Measurements from ENCODE around the gene TMEM151B. TPM values are rescaled to one million over a fixed set of nuclear protein-coding genes. Genes with fewer than 3 reads are reported as not detected.

The TMEM151B gene
- total and polyA plus RNA-seq, 2 of the 13 experiments (the other 11 are each of a cell fraction or from before 2014, with no cell fraction given), result not detected

DNA sequence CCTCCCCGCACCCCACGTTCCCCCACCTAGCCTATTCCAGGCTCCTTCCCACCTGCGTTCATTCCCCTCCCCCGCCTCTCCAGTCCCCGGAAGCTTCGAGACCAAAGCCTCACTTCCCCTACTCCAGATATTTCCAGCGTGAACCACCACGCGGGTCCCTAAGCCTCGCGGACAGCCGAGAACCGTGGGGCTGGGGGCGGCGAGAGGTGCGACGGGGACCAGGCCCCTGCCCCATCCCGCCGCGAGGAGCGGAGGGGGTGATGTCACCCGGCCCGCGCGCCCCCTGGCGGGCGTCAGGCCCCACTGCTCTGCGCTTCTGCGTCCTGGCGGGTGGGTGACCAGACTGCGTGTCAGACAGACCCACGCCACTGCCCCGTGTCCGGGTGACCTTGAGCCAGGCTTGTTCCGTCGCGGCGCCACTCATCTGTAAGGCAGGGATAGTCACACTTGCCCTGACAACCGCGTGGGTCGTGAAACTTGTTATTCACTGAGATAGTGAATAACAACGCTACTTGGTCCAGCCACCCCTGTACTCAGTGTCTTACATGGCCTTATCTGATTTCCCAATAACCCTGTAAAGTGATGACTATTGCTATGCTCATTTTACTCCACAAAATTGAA lies 32.3 kb upstream of the TMEM151B start (continued):
- TF ChIP-seq ZBTB40 (IDR thresholded peaks at IDR 0.05) (no peak), ZBTB40 (CRISPR knock-in tag; IDR thresholded peaks at IDR 0.05) (peak; percentile 53; the same call in 1 of the 2 replicates), PCBP1 (IDR thresholded peaks at IDR 0.05; ENCODE audit: borderline replicate concordance, low read depth, low read length) (0 out of 2 replicates have a peak, but pooled peaks have one; percentile 55), MXD4 (CRISPR knock-in tag; IDR thresholded peaks at IDR 0.05) (peak; percentile 67), DMAP1 (CRISPR knock-in tag; IDR thresholded peaks at IDR 0.05) (peak; percentile 96), POLR2AphosphoS5 (IDR thresholded peaks at IDR 0.05; ENCODE audit: low read depth, low read length) (0 out of 2 replicates have a peak, but pooled peaks have one; percentile 3), SKIL (CRISPR knock-in tag; IDR thresholded peaks at IDR 0.05; ENCODE audit: borderline replicate concordance) (peak; percentile 53), ZNF33A (CRISPR knock-in tag; IDR thresholded peaks at IDR 0.05; ENCODE audit: borderline replicate concordance) (no peak), ZNF414 (CRISPR knock-in tag; IDR thresholded peaks at IDR 0.05) (0 out of 2 replicates have a peak, but pooled peaks have one; percentile 30), ZNF816 (CRISPR knock-in tag; IDR thresholded peaks at IDR 0.05; ENCODE audit: borderline replicate concordance) (no peak), CBX2 (IDR thresholded peaks at IDR 0.05; ENCODE audit: low read depth, low read length) (no peak), CBX2 (CRISPR knock-in tag; IDR thresholded peaks at IDR 0.05; ENCODE audit: low read depth) (no peak), MTF2 (CRISPR knock-in tag; IDR thresholded peaks at IDR 0.05; ENCODE audit: borderline replicate concordance) (0 out of 2 replicates have a peak, but pooled peaks have one; percentile 22), FOXA3 (CRISPR knock-in tag; IDR thresholded peaks at IDR 0.05) (peak; percentile 4), PTBP1 (IDR thresholded peaks at IDR 0.05; ENCODE audit: low read depth, low read length, poor library complexity, severe bottlenecking) (peak; percentile 99), CAMTA2 (CRISPR knock-in tag; IDR thresholded peaks at IDR 0.05; ENCODE audit: borderline replicate concordance) (no peak), KMT2B (CRISPR knock-in tag; IDR thresholded peaks at IDR 0.05) (peak; percentile 59)

All from HepG2 (cell line).